Smooth muscle cell (in vitro differentiated cells): ENCODE results near the gene N4BP2L2. TPM values are rescaled to one million over a fixed set of nuclear protein-coding genes. Genes with fewer than 3 reads are reported as not detected.

Experiments
- DNase-seq: peaks from one replicate; lab custom pipeline; 2025; ENCODE audit not compliant: unreplicated experiment; lab: John Stamatoyannopoulos, UW
- H2AFZ ChIP-seq: fragments of 200-600 bp; sonication (generic); 2 replicates; pipeline ENCODE4 v1.6.0; 2016; ENCODE audit warnings: antibody characterized with exemption, low read depth, mild to moderate bottlenecking
- H3F3A ChIP-seq: fragments of 200-600 bp; sonication (generic); 2 replicates; pipeline ENCODE4 v1.6.0; 2017; ENCODE audit warnings: antibody characterized with exemption, low read depth
- H3K27ac ChIP-seq: fragments of 200-600 bp; sonication (generic); 2 replicates; pipeline ENCODE4 v1.5.1; 2016; ENCODE audit warnings: low read depth, mild to moderate bottlenecking
- H3K27me3 ChIP-seq: fragments of 200-600 bp; sonication (generic); 2 replicates; pipeline ENCODE4 v1.6.1; 2016; ENCODE audit warnings: low read depth, mild to moderate bottlenecking
- H3K36me3 ChIP-seq: fragments of 200-600 bp; sonication (generic); 2 replicates; pipeline ENCODE4 v1.5.1; 2016; ENCODE audit warnings: low read depth
- H3K4me1 ChIP-seq: fragments of 200-600 bp; sonication (generic); 2 replicates; pipeline ENCODE4 v1.5.1; 2016; ENCODE audit warnings: low read depth
- H3K4me2 ChIP-seq: fragments of 200-600 bp; sonication (generic); 2 replicates; pipeline ENCODE4 v1.6.0; 2016; ENCODE audit warnings: mild to moderate bottlenecking
- H3K4me3 ChIP-seq: fragments of 200-600 bp; sonication (generic); 2 replicates; pipeline ENCODE4 v1.5.1; 2016; ENCODE audit warnings: mild to moderate bottlenecking
- H3K79me2 ChIP-seq: fragments of 200-600 bp; sonication (generic); 2 replicates; pipeline ENCODE4 v1.6.0; 2016; ENCODE audit warnings: low read depth, mild to moderate bottlenecking
- H3K9ac ChIP-seq: fragments of 200-600 bp; sonication (generic); 2 replicates; pipeline ENCODE4 v1.6.0; 2016; ENCODE audit warnings: low read depth
- H3K9me3 ChIP-seq: fragments of 200-600 bp; sonication (generic); replicated peaks from 2 replicates; pipeline ENCODE4 v1.5.1; 2016; ENCODE audit warnings: low read depth
- H4K20me1 ChIP-seq: fragments of 200-600 bp; sonication (generic); 2 replicates; pipeline ENCODE4 v1.6.0; 2016; ENCODE audit warnings: low read depth
- CTCF ChIP-seq: fragments of 200-600 bp; sonication (generic); IDR thresholded peaks from 2 replicates; pipeline ENCODE4 v1.5.1; 2017; ENCODE audit warnings: borderline replicate concordance, mild to moderate bottlenecking, antibody characterized with exemption; ENCODE audit not compliant: insufficient read depth, poor library complexity, severe bottlenecking
- WGBS: methylation state at CpG from one replicate; pipeline ENCODE4 v1.1.7; 2016; ENCODE audit warnings: low lambda C conversion rate; 5-methylcytosine and 5-hydroxymethylcytosine counted together
- polyA plus RNA-seq: library from polyadenylated mRNA; unstranded; fragments of >200 nt; fragmentation: Nextera tagmentation; extraction: Ambion mirVana; gene quantifications from 2 replicates; pipeline ENCODE4 v1.2.1, GENCODE V29; 2016
- total RNA-seq: library from RNA; depleted of rRNA; stranded (reverse); fragments of >200 nt; gene quantifications from 2 replicates; pipeline ENCODE4 v1.2.3, GENCODE V29; 2014

Gene N4BP2L2
- total and polyA plus RNA-seq, 2 experiments from 2014 or later, result 51.3 to 96.0 TPM

GRCh38 chr13:32471187-32471922, 67.2 kb downstream of the N4BP2L2 start:
- no peaks in the 10 kb centered on the region for H3K4me1 ChIP-seq
- no peak overlapping the region for H3K4me3 ChIP-seq
- H3F3A ChIP-seq, result no peaks in the 10 kb centered on the region
- H3K9me3 ChIP-seq, result no peaks in the 10 kb centered on the region
- WGBS, result 62% methylated on average over 12 of the region's 12 CpGs
- H3K27me3 ChIP-seq, result no peaks in the 10 kb centered on the region
- H3K27ac ChIP-seq, result peak overlapping the region; percentile 37
- H2AFZ ChIP-seq, result no peak overlapping the region
- H3K79me2 ChIP-seq, result no peaks in the 10 kb centered on the region
- no peaks in the 10 kb centered on the region for H4K20me1 ChIP-seq
- H3K36me3 ChIP-seq, result no peaks in the 10 kb centered on the region
- no peak overlapping the region for H3K4me2 ChIP-seq
- no peak for DNase-seq
- TF ChIP-seq CTCF, result no peak
- no peak overlapping the region for H3K9ac ChIP-seq

GRCh38 chr13:32468502-32469142, 70.0 kb downstream of the N4BP2L2 start:
- no peaks in the 10 kb centered on the region for H3K4me1 ChIP-seq
- H3F3A ChIP-seq, result no peaks in the 10 kb centered on the region
- no peaks in the 10 kb centered on the region for H3K9me3 ChIP-seq
- no peaks in the 10 kb centered on the region for H3K79me2 ChIP-seq
- no peaks in the 10 kb centered on the region for H3K36me3 ChIP-seq
- H3K27ac ChIP-seq, result no peak overlapping the region
- H3K4me3 ChIP-seq, result no peak overlapping the region
- TF ChIP-seq CTCF, result no peak
- H3K9ac ChIP-seq, result no peak overlapping the region
- no peak for DNase-seq
- H2AFZ ChIP-seq, result no peak overlapping the region
- H4K20me1 ChIP-seq, result no peaks in the 10 kb centered on the region
- no peaks in the 10 kb centered on the region for H3K27me3 ChIP-seq
- WGBS, result 94% methylated on average over 6 of the region's 6 CpGs
- no peak overlapping the region for H3K4me2 ChIP-seq

- H3K9me3 ChIP-seq, result peaks cover 12% of the 10 kb centered on the region
- DNase-seq, result no peak
- H3F3A ChIP-seq, result no peaks in the 10 kb centered on the region
- 95% methylated on average over 2 of the region's 2 CpGs for WGBS
- TF ChIP-seq CTCF, result no peak
- no peak overlapping the region for H3K27ac ChIP-seq
- no peak overlapping the region for H2AFZ ChIP-seq
- H3K27me3 ChIP-seq, result no peaks in the 10 kb centered on the region
- H3K4me1 ChIP-seq, result no peaks in the 10 kb centered on the region
- H3K79me2 ChIP-seq, result no peaks in the 10 kb centered on the region
- H4K20me1 ChIP-seq, result no peaks in the 10 kb centered on the region
- H3K4me3 ChIP-seq, result no peak overlapping the region
- H3K9ac ChIP-seq, result no peak overlapping the region
- peaks cover 6% of the 10 kb centered on the region for H3K36me3 ChIP-seq
- no peak overlapping the region for H3K4me2 ChIP-seq
Measured at GRCh38 chr13:32456591-32456990, 82.0 kb downstream of the N4BP2L2 start.

- WGBS, result 95% methylated on average over 2 of the region's 2 CpGs
- Histone ChIP-seq H3K4me1 (no peaks in the 10 kb centered on the region), H3K79me2 (no peaks in the 10 kb centered on the region), H3F3A (no peaks in the 10 kb centered on the region), H3K27ac (no peak overlapping the region), H4K20me1 (no peaks in the 10 kb centered on the region), H3K36me3 (peaks cover 6% of the 10 kb centered on the region), H3K4me2 (no peak overlapping the region), H2AFZ (no peak overlapping the region), H3K4me3 (no peak overlapping the region), H3K9me3 (peaks cover 12% of the 10 kb centered on the region), H3K9ac (no peak overlapping the region), H3K27me3 (no peaks in the 10 kb centered on the region)
- no peak for TF ChIP-seq CTCF
- no peak for DNase-seq
Measured at GRCh38 chr13:32455594-32455903, 83.0 kb downstream of the N4BP2L2 start.
